WTC11 (cell line): ENCODE results near the gene MLPH.

Source experiments
- CBFB ChIP-seq: sonication (generic); formaldehyde crosslinking; IDR thresholded peaks from 2 replicates; pipeline ENCODE4 v1.8.1; 2022; ENCODE audit warnings: mild to moderate bottlenecking, low read depth, missing genetic modification reagents
- TF ChIP-seq, protein P1 (sequence below): sonication (generic); formaldehyde crosslinking; IDR thresholded peaks from 2 replicates; pipeline ENCODE4 v1.8.1; 2023; ENCODE audit warnings: mild to moderate bottlenecking, moderate library complexity, missing genetic modification reagents
- TF ChIP-seq, protein P2 (sequence below): fragments of 200-600 bp; IDR thresholded peaks from 2 replicates; pipeline ENCODE4 v1.8.0; 2022; ENCODE audit warnings: antibody characterized with exemption
- TF ChIP-seq, protein P3 (sequence below): sonication (generic); formaldehyde crosslinking; IDR thresholded peaks from 2 replicates; pipeline ENCODE4 v1.8.0; 2022; ENCODE audit warnings: mild to moderate bottlenecking, missing genetic modification reagents
- TF ChIP-seq, protein P4 (sequence below): sonication (generic); formaldehyde crosslinking; IDR thresholded peaks from 2 replicates; pipeline ENCODE4 v1.8.1; 2022; ENCODE audit warnings: mild to moderate bottlenecking, moderate library complexity, missing genetic modification reagents
- TF ChIP-seq, protein P5 (sequence below): sonication (generic); formaldehyde crosslinking; IDR thresholded peaks from 2 replicates; pipeline ENCODE4 v1.8.0; 2022; ENCODE audit warnings: mild to moderate bottlenecking, missing genetic modification reagents
- TF ChIP-seq, protein P6 (sequence below): fragments of 250-450 bp; sonication (Bioruptor Pico); IDR thresholded peaks from 2 replicates; pipeline ENCODE4 v1.9.0; 2021; ENCODE audit warnings: mild to moderate bottlenecking, borderline replicate concordance

DNA sequence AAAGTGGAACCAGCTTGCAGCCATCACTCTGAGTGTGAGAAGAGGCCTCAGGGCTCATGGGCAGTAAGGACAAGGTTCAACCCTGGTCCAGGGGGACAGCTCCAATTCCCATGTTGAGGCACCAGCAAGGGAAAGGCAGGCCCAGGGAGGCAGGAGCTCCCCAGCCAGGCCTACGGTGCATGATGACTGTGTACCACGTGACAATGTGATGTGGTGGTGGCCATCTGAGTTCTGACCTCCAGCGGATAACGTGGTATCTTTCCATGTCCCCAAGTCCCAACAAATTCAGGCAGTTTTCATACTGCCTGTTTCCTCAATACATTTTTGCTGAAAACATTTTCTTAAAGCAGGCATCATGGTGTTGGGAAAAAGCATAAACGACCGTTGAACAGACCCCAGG, 36.9 kb upstream of the MLPH start:
- TF ChIP-seq, protein P1, sequence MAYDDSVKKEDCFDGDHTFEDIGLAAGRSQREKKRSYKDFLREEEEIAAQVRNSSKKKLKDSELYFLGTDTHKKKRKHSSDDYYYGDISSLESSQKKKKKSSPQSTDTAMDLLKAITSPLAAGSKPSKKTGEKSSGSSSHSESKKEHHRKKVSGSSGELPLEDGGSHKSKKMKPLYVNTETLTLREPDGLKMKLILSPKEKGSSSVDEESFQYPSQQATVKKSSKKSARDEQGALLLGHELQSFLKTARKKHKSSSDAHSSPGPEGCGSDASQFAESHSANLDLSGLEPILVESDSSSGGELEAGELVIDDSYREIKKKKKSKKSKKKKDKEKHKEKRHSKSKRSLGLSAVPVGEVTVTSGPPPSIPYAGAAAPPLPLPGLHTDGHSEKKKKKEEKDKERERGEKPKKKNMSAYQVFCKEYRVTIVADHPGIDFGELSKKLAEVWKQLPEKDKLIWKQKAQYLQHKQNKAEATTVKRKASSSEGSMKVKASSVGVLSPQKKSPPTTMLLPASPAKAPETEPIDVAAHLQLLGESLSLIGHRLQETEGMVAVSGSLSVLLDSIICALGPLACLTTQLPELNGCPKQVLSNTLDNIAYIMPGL: no peak
- TF ChIP-seq, protein P2, sequence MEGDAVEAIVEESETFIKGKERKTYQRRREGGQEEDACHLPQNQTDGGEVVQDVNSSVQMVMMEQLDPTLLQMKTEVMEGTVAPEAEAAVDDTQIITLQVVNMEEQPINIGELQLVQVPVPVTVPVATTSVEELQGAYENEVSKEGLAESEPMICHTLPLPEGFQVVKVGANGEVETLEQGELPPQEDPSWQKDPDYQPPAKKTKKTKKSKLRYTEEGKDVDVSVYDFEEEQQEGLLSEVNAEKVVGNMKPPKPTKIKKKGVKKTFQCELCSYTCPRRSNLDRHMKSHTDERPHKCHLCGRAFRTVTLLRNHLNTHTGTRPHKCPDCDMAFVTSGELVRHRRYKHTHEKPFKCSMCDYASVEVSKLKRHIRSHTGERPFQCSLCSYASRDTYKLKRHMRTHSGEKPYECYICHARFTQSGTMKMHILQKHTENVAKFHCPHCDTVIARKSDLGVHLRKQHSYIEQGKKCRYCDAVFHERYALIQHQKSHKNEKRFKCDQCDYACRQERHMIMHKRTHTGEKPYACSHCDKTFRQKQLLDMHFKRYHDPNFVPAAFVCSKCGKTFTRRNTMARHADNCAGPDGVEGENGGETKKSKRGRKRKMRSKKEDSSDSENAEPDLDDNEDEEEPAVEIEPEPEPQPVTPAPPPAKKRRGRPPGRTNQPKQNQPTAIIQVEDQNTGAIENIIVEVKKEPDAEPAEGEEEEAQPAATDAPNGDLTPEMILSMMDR: no peak
- TF ChIP-seq CBFB (CRISPR knock-in tag): no peak
- TF ChIP-seq, protein P3, sequence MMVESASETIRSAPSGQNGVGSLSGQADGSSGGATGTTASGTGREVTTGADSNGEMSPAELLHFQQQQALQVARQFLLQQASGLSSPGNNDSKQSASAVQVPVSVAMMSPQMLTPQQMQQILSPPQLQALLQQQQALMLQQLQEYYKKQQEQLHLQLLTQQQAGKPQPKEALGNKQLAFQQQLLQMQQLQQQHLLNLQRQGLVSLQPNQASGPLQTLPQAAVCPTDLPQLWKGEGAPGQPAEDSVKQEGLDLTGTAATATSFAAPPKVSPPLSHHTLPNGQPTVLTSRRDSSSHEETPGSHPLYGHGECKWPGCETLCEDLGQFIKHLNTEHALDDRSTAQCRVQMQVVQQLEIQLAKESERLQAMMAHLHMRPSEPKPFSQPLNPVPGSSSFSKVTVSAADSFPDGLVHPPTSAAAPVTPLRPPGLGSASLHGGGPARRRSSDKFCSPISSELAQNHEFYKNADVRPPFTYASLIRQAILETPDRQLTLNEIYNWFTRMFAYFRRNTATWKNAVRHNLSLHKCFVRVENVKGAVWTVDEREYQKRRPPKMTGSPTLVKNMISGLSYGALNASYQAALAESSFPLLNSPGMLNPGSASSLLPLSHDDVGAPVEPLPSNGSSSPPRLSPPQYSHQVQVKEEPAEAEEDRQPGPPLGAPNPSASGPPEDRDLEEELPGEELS: no peak
- TF ChIP-seq, protein P4, sequence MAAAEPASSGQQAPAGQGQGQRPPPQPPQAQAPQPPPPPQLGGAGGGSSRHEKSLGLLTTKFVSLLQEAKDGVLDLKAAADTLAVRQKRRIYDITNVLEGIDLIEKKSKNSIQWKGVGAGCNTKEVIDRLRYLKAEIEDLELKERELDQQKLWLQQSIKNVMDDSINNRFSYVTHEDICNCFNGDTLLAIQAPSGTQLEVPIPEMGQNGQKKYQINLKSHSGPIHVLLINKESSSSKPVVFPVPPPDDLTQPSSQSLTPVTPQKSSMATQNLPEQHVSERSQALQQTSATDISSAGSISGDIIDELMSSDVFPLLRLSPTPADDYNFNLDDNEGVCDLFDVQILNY (CRISPR knock-in tag): no peak
- TF ChIP-seq, protein P5, sequence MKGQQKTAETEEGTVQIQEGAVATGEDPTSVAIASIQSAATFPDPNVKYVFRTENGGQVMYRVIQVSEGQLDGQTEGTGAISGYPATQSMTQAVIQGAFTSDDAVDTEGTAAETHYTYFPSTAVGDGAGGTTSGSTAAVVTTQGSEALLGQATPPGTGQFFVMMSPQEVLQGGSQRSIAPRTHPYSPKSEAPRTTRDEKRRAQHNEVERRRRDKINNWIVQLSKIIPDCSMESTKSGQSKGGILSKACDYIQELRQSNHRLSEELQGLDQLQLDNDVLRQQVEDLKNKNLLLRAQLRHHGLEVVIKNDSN (CRISPR knock-in tag): no peak
- TF ChIP-seq, protein P6, sequence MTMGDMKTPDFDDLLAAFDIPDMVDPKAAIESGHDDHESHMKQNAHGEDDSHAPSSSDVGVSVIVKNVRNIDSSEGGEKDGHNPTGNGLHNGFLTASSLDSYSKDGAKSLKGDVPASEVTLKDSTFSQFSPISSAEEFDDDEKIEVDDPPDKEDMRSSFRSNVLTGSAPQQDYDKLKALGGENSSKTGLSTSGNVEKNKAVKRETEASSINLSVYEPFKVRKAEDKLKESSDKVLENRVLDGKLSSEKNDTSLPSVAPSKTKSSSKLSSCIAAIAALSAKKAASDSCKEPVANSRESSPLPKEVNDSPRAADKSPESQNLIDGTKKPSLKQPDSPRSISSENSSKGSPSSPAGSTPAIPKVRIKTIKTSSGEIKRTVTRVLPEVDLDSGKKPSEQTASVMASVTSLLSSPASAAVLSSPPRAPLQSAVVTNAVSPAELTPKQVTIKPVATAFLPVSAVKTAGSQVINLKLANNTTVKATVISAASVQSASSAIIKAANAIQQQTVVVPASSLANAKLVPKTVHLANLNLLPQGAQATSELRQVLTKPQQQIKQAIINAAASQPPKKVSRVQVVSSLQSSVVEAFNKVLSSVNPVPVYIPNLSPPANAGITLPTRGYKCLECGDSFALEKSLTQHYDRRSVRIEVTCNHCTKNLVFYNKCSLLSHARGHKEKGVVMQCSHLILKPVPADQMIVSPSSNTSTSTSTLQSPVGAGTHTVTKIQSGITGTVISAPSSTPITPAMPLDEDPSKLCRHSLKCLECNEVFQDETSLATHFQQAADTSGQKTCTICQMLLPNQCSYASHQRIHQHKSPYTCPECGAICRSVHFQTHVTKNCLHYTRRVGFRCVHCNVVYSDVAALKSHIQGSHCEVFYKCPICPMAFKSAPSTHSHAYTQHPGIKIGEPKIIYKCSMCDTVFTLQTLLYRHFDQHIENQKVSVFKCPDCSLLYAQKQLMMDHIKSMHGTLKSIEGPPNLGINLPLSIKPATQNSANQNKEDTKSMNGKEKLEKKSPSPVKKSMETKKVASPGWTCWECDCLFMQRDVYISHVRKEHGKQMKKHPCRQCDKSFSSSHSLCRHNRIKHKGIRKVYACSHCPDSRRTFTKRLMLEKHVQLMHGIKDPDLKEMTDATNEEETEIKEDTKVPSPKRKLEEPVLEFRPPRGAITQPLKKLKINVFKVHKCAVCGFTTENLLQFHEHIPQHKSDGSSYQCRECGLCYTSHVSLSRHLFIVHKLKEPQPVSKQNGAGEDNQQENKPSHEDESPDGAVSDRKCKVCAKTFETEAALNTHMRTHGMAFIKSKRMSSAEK (CRISPR knock-in tag): no peak
